PC-3 (cell line): Measurements from ENCODE around the gene CNTRL. TPM values are rescaled to one million over a fixed set of nuclear protein-coding genes. Genes with fewer than 3 reads are reported as not detected.

Experiments used
- ATAC-seq: fragments of 200-7000 bp; cut with Tn5 transposase; 2 replicates; pipeline ENCODE4 v1.9.1; 2020; ENCODE audit warnings: mild to moderate bottlenecking, moderate library complexity
- BruUV-seq: library from RNA; stranded (reverse); fragments of 400-500 nt; replicated peaks from 2 replicates; lab custom pipeline; 2021; lab: Mats Ljungman, UMichigan
- CTCF ChIA-PET: fragments of 300-600 bp; sonication (Branson Sonifier 250); formaldehyde crosslinking; loops from one replicate; lab custom pipeline; 2022; ENCODE audit warnings: antibody characterized with exemption; lab: Charles Lee
- POLR2A ChIA-PET: fragments of 300-600 bp; sonication (Branson Sonifier 250); formaldehyde crosslinking; loops from one replicate; lab custom pipeline; 2022; ENCODE audit warnings: antibody characterized with exemption; ENCODE audit not compliant: unreplicated experiment; lab: Charles Lee
- DNase-seq: peaks from one replicate; pipeline ENCODE4 v3.0.0-alpha.2; 2015
- H2AFZ ChIP-seq: fragments of 300-600 bp; sonication (generic); 2 replicates; pipeline ENCODE4 v1.6.0; 2016; ENCODE audit warnings: antibody characterized with exemption, low read length
- H3F3A ChIP-seq: fragments of 300-600 bp; sonication (generic); one replicate; pipeline ENCODE4 v1.6.0; 2017; ENCODE audit warnings: antibody characterized with exemption, low read length, control low read depth, mild to moderate bottlenecking; ENCODE audit not compliant: unreplicated experiment
- H3K27ac ChIP-seq: fragments of 300-600 bp; sonication (generic); 2 replicates; pipeline ENCODE4 v1.5.1; 2016; ENCODE audit warnings: mild to moderate bottlenecking, low read length
- H3K27me3 ChIP-seq: fragments of 300-600 bp; sonication (generic); 2 replicates; pipeline ENCODE4 v1.6.1; 2016; ENCODE audit warnings: low read length, mixed read lengths
- H3K36me3 ChIP-seq: fragments of 300-600 bp; sonication (generic); 2 replicates; pipeline ENCODE4 v1.6.1; 2016; ENCODE audit warnings: low read depth, mixed run types, low read length, mixed read lengths
- H3K4me1 ChIP-seq: fragments of 300-600 bp; sonication (generic); 2 replicates; pipeline ENCODE4 v1.5.1; 2016; ENCODE audit warnings: low read length; ENCODE audit not compliant: insufficient read depth
- H3K4me2 ChIP-seq: fragments of 300-600 bp; sonication (generic); 2 replicates; pipeline ENCODE4 v1.6.0; 2016; ENCODE audit warnings: low read length
- H3K4me3 ChIP-seq: fragments of 300-600 bp; sonication (generic); 2 replicates; pipeline ENCODE4 v1.5.1; 2016; ENCODE audit warnings: mild to moderate bottlenecking, low read length, mixed read lengths
- H3K79me2 ChIP-seq: fragments of 300-600 bp; sonication (generic); 2 replicates; pipeline ENCODE4 v1.6.1; 2017; ENCODE audit warnings: low read length, mixed read lengths
- H3K9ac ChIP-seq: fragments of 300-600 bp; sonication (generic); 2 replicates; pipeline ENCODE4 v1.6.0; 2016; ENCODE audit warnings: mild to moderate bottlenecking, low read length
- H3K9me2 ChIP-seq: fragments of 300-600 bp; sonication (generic); replicated peaks from 2 replicates; pipeline ENCODE4 v1.6.1; 2016; ENCODE audit warnings: mixed run types, low read length, mixed read lengths
- H3K9me3 ChIP-seq: fragments of 300-600 bp; sonication (generic); 2 replicates; pipeline ENCODE4 v1.6.1; 2016; ENCODE audit warnings: low read length, mixed read lengths
- H4K20me1 ChIP-seq: fragments of 300-600 bp; sonication (generic); 2 replicates; pipeline ENCODE4 v1.6.1; 2016; ENCODE audit warnings: low read length, mixed read lengths
- EZH2 ChIP-seq: fragments of 300-600 bp; sonication (generic); IDR thresholded peaks from one replicate; pipeline ENCODE4 v1.6.1; 2017; ENCODE audit warnings: antibody characterized with exemption, mild to moderate bottlenecking, low read length; ENCODE audit not compliant: unreplicated experiment
- EZH2phosphoT487 ChIP-seq: fragments of 300-600 bp; sonication (generic); IDR thresholded peaks from 2 replicates; pipeline ENCODE4 v1.6.1; 2018; ENCODE audit warnings: mild to moderate bottlenecking, antibody characterized with exemption, low read length, borderline replicate concordance
- intact Hi-C: fragments of 100-400 bp; cut with micrococcal nuclease; formaldehyde crosslinking; loops from 2 replicates; pipeline ENCODE4 v1.9.0; 2023
- total RNA-seq: library from RNA; depleted of rRNA; stranded (reverse); fragments of >200 nt; gene quantifications from 2 replicates; pipeline ENCODE4 v1.2.3, GENCODE V29; 2014
- TF ChIP-seq, protein P1 (sequence below): fragments of 300-600 bp; sonication (generic); conservative IDR thresholded peaks from 2 replicates; pipeline ENCODE4 v1.5.1; 2017; ENCODE audit warnings: antibody characterized with exemption, low read depth, mild to moderate bottlenecking, low read length

CNTRL gene
- total RNA-seq, 1 experiment from 2014 or later = 6.0 TPM

DNA sequence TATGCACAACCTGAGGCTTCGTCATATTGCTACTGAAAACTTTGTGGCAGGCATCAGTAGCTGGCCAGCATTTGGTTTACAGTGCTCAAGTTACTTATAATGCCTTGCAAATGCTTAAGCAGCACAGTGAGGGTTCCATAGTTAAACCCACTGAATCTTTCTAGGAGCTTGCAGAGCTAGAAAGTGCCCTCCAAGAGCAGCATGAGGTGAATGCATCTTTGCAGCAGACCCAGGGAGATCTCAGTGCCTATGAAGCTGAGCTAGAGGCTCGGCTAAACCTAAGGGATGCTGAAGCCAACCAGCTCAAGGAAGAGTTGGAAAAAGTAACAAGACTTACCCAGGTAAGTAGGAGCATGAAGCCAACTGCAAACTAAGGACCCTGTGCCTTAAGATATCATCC is 60.9 kb downstream of the CNTRL start:
- Histone ChIP-seq H3K4me1 (no peaks in the 10 kb centered on the region), H3K27ac (no peak overlapping the region), H2AFZ (no peak overlapping the region), H3K27me3 (no peaks in the 10 kb centered on the region), H3K9ac (no peak overlapping the region), H4K20me1 (no peaks in the 10 kb centered on the region), H3K4me3 (no peak overlapping the region), H3K4me2 (no peak overlapping the region), H3K36me3 (peaks cover 1% of the 10 kb centered on the region; the same call in 1 of the 2 replicates), H3K9me2 (no peaks in the 10 kb centered on the region), H3K9me3 (no peaks in the 10 kb centered on the region), H3F3A (no peaks in the 10 kb centered on the region), H3K79me2 (no peaks in the 10 kb centered on the region)
- POLR2A ChIA-PET = no interaction called here
- DNase-seq (no peak), ATAC-seq (no peak)
- CTCF ChIA-PET = no interaction called here
- TF ChIP-seq EZH2phosphoT487 (no peak), EZH2 (no peak)
- TF ChIP-seq, protein P1, sequence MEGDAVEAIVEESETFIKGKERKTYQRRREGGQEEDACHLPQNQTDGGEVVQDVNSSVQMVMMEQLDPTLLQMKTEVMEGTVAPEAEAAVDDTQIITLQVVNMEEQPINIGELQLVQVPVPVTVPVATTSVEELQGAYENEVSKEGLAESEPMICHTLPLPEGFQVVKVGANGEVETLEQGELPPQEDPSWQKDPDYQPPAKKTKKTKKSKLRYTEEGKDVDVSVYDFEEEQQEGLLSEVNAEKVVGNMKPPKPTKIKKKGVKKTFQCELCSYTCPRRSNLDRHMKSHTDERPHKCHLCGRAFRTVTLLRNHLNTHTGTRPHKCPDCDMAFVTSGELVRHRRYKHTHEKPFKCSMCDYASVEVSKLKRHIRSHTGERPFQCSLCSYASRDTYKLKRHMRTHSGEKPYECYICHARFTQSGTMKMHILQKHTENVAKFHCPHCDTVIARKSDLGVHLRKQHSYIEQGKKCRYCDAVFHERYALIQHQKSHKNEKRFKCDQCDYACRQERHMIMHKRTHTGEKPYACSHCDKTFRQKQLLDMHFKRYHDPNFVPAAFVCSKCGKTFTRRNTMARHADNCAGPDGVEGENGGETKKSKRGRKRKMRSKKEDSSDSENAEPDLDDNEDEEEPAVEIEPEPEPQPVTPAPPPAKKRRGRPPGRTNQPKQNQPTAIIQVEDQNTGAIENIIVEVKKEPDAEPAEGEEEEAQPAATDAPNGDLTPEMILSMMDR = no peak
- no TSS peak for BruUV-seq
- intact Hi-C loops = no loop called here

DNA sequence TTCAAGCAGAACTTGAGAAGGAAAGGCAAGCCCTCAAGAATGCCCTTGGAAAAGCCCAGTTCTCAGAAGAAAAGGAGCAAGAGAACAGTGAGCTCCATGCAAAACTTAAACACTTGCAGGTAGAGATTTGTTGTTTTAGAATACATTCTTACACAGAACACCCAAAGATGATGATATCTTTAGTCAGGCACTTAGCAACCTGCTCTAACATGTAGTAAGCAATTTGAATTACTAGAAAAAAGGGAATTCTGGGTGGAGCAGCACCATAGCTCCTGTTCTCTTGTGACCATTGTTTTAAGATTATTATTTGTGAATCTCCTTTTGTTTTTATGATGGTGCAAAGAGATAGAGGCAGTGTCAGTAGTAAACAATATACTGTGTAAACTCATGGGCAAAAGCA is 63.8 kb downstream of the CNTRL start:
- H3K79me2 ChIP-seq = no peaks in the 10 kb centered on the region
- peaks cover 6% of the 10 kb centered on the region; the same call in 1 of the 2 replicates for H3K36me3 ChIP-seq
- CTCF ChIA-PET = interaction anchor here (0.6 to 0.7 kb wide), 2 partner anchors 17 to 78 kb away, joined by 3 to 5 read pairs; no protein-coding TSS in a partner anchor
- peaks cover 10% of the 10 kb centered on the region for H3K4me1 ChIP-seq
- H3K27me3 ChIP-seq = no peaks in the 10 kb centered on the region
- POLR2A ChIA-PET = no interaction called here
- no peaks in the 10 kb centered on the region for H3K9me3 ChIP-seq
- no peak overlapping the region for H3K9ac ChIP-seq
- DNase-seq (no peak), ATAC-seq (peak; percentile 52)
- no peak overlapping the region for H2AFZ ChIP-seq
- H3F3A ChIP-seq = no peaks in the 10 kb centered on the region
- TF ChIP-seq EZH2 = no peak
- TF ChIP-seq, protein P1 = no peak
- TF ChIP-seq EZH2phosphoT487 = no peak
- BruUV-seq = no TSS peak
- no peak overlapping the region for H3K4me2 ChIP-seq
- H3K9me2 ChIP-seq = no peaks in the 10 kb centered on the region
- no peaks in the 10 kb centered on the region for H4K20me1 ChIP-seq
- intact Hi-C loops = no loop called here
- no peak overlapping the region for H3K4me3 ChIP-seq
- H3K27ac ChIP-seq = no peak overlapping the region

DNA sequence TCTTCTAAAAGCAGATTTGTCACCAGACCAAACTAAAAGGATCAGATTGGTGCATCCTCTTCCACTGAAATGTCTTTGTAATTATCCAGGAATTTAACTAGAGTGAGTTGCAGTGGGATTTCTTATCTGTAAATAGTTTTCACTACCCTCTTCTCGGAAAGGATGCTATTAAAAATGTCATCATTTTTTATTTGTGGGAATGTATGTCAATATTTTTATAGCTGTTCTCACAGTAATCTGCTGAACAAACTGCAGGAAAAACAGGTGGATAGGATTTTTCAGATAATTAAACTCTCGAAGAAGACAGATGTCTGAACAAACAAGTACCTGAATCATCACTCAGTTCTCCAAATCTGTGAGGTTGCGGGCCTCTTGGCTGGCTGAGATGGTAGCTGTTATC is 64.2 kb downstream of the CNTRL start:
- POLR2A ChIA-PET = interaction anchor here (1.1 kb wide), 1 partner anchor 16 kb away, joined by 3 read pairs; no protein-coding TSS in a partner anchor
- CTCF ChIA-PET = no interaction called here
- Histone ChIP-seq H3K9me3 (no peaks in the 10 kb centered on the region), H2AFZ (no peak overlapping the region), H3K4me2 (no peak overlapping the region), H3K9me2 (no peaks in the 10 kb centered on the region), H3K79me2 (no peaks in the 10 kb centered on the region), H3K27me3 (no peaks in the 10 kb centered on the region), H4K20me1 (no peaks in the 10 kb centered on the region), H3F3A (no peaks in the 10 kb centered on the region), H3K4me3 (no peak overlapping the region), H3K9ac (no peak overlapping the region), H3K36me3 (peaks cover 9% of the 10 kb centered on the region; the same call in 1 of the 2 replicates), H3K27ac (no peak overlapping the region), H3K4me1 (peaks cover 10% of the 10 kb centered on the region)
- no TSS peak for BruUV-seq
- ATAC-seq = peak; percentile 75
- TF ChIP-seq EZH2 (no peak), EZH2phosphoT487 (no peak)
- TF ChIP-seq, protein P1 = no peak
- intact Hi-C loops = no loop called here
- no peak for DNase-seq
